Right renal pelvis (tissue), 4 donors: ENCODE data around the gene LACRT. TPM values are rescaled to one million over a fixed set of nuclear protein-coding genes. Genes with fewer than 3 reads are reported as not detected.
A peak's percentile ranks its signal among the peaks of the same experiment; 100 is the strongest.

Experiments
- DNase-seq, 4 donors: peaks; one replicate each; pipeline ENCODE4 v3.0.0-alpha.2; 2013; ENCODE audit warnings: low read depth in 4 of 4, low spot score in 3 of 4, missing footprints in 1 of 4
- polyA plus RNA-seq, 4 donors: library from polyadenylated mRNA; unstranded; fragments of 120-200 nt; gene quantifications; one replicate each; pipeline ENCODE4 v1.2.1, GENCODE V29; 2013; ENCODE audit not compliant: insufficient read length in 4 of 4

Gene LACRT
- polyA plus RNA-seq, 4 donors: not detected

GRCh38 chr12:54603173-54603814 lies 31.4 kb downstream of the LACRT start:
- DNase-seq: peak in 1 of 4 donors; percentile 47

GRCh38 chr12:54602661-54603060 lies 32.0 kb downstream of the LACRT start:
- DNase-seq: no peak

- DNase-seq: no peak
Observed at GRCh38 chr12:54601841-54602240, 32.9 kb downstream of the LACRT start.

- no peak for DNase-seq
Observed at GRCh38 chr12:54598970-54599369, 35.7 kb downstream of the LACRT start.

GRCh38 chr12:54596526-54596946 lies 38.2 kb downstream of the LACRT start:
- DNase-seq: peak; percentile 59 to 77 (median 67)

GRCh38 chr12:54595471-54595870 lies 39.2 kb downstream of the LACRT start:
- DNase-seq: no peak

GRCh38 chr12:54593725-54594124 lies 41.0 kb downstream of the LACRT start:
- no peak for DNase-seq

DNA sequence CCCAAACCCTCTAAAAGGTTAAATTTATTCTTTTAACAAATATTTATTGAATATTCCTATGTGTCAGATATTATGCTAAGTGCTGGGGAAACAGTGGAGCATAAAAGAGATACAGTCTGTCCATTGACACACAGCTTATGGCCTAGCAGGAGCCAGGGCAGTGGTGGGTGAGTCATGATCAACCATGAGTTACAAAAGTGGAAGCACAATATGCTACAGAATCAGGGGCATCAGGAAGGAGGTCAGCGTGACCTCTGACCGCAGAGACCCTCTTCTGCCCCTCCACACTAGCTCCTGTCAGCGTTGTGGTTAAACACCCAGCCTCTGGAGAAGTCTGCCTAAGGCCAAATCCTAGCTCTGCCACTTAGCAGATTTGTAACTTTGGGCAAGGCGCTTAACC lies 41.6 kb downstream of the LACRT start:
- no peak for DNase-seq

DNA sequence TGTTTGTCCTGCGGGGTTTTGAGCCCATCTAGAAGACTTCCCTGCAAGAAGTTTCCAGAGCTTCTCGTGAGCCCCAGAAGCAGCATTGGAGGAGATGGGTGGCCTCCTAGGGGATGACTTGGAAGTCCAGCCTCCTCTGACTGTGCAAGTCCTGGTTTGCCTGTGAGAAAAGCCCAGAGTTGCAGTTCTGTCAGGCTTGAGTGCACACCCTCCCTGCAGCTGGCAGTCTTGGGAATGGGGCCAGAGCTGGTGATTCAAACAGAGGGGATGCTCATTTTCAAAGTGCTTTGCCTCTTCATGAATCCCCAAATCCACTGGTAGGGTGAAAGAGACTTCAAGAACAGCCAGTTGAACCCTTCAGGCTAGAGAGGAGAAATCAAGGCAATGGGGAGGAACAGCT lies 42.4 kb downstream of the LACRT start:
- DNase-seq: no peak

DNA sequence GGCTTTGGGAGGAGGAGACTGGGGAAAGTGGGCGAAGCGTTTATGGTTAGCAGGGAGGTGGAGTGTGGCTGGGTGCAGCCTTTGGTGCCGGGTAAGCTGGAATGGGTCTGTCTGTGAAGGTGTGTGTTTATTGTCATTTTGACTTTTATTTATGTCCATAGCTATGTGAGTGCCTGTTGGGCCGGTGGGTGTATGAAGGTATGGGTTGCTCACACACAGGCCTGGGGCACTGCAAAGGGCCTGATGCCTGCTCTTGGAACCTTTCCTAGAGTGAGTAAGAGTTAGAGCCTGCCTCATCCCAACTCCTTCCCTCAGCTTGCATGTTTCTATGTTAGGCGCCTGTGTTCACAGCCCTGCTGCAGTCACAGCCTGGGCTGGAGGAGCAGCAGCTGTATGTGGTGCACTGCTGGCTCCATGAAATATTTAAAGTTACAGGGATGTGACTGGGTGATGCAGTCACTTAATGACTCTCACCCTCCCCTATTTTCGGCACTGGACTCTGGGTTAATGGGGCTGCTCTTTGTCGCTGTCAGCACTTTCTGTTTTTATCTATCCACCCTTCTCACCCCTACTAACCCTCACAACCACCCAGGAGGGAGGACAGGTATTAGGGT lies 43.6 kb downstream of the LACRT start:
- no peak for DNase-seq

- no peak for DNase-seq
Observed at GRCh38 chr12:54589964-54590363, 44.7 kb downstream of the LACRT start.

GRCh38 chr12:54588890-54589267 lies 45.8 kb downstream of the LACRT start:
- DNase-seq: no peak

GRCh38 chr12:54588110-54588889 lies 46.4 kb downstream of the LACRT start, which contains the start of gene PPP1R1A:
Gene PPP1R1A, minus strand, starts transcription at chr12:54588659. Its CDS starts 171 bp downstream, at chr12:54588488.
- DNase-seq: no peak

- DNase-seq: no peak
Observed at GRCh38 chr12:54587315-54587873, 47.3 kb downstream of the LACRT start.

DNA sequence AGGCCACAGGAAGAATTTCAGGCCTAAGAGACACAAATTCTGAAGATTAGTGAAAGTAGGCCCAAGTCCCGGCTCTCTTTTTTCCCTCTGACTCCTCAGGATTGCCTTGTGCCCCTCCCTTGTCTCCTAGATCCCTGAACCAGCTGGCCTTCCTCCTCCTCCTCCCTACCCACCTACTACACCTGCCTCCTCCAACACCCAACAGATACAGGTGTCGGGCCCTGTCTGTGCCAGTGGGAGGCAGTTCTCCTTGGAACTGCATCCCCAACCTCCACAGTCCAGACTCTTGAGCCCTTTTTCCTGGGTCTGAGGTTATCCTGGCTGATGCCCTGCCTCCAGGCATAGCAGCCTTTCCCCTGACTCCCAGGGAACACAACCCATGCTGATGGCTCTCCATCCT lies 48.1 kb downstream of the LACRT start:
- no peak for DNase-seq

- no peak for DNase-seq
Observed at GRCh38 chr12:54585243-54585642, 49.5 kb downstream of the LACRT start.

- DNase-seq: no peak
Observed at GRCh38 chr12:54584128-54584527, 50.6 kb downstream of the LACRT start.

- no peak for DNase-seq
Observed at GRCh38 chr12:54583726-54584125, 51.0 kb downstream of the LACRT start.

- DNase-seq: no peak
Observed at GRCh38 chr12:54581412-54581811, 53.3 kb downstream of the LACRT start.
